A549 (cell line): Measurements from ENCODE around the gene IL1A. TPM values are rescaled to one million over a fixed set of nuclear protein-coding genes. Genes with fewer than 3 reads are reported as not detected.

Experiments used
- ATAC-seq, 2 experiments: fragments of 200-7000 bp in 1 of 2; fragments of >200 bp in 1 of 2; cut with Nextera tagmentation in 1 of 2; cut with Tn5 transposase in 1 of 2; 3 replicates each; pipeline versions ENCODE4 v1.8.0 to v1.9.1; 2018 to 2020; ENCODE audit warnings: mild to moderate bottlenecking in 1 of 2, moderate library complexity in 1 of 2
- CTCF ChIA-PET: fragments of 300-600 bp; sonication (Branson Sonifier 250); formaldehyde crosslinking; extraction: SDS; loops from one replicate; lab custom pipeline; 2021; ENCODE audit warnings: antibody characterized with exemption, inconsistent platforms; lab: Yijun Ruan, JAX
- POLR2A ChIA-PET: fragments of 350-600 bp; formaldehyde crosslinking; extraction: SDS; loops from one replicate; lab custom pipeline; 2021; ENCODE audit warnings: antibody characterized with exemption, inconsistent platforms; lab: Yijun Ruan, JAX
- DNase-seq, 2 experiments: peaks; one replicate each; pipeline versions ENCODE4 v3.0.0 to v3.0.0-alpha.2; 2011 to 2016; ENCODE audit warnings: low read depth in 1 of 2, low spot score in 1 of 2
- FAIRE-seq: peaks from 2 replicates; lab custom pipeline; 2011; peaks lifted over from hg19 to GRCh38; lab: Jason Lieb, UNC
- H3K27ac ChIP-seq, 2 experiments: fragments of >200 bp; sonication (Bioruptor Twin); formaldehyde crosslinking; 3 replicates each; pipeline ENCODE4 v1.5.1; 2016 to 2017
- H3K4me1 ChIP-seq: fragments of >200 bp; sonication (Bioruptor Twin); formaldehyde crosslinking; 3 replicates; pipeline ENCODE4 v1.6.1; 2016
- H3K4me2 ChIP-seq: fragments of >200 bp; sonication (Bioruptor Twin); formaldehyde crosslinking; 3 replicates; pipeline ENCODE4 v1.6.1; 2016
- H3K4me3 ChIP-seq: fragments of >200 bp; sonication (Bioruptor Twin); formaldehyde crosslinking; 3 replicates; pipeline ENCODE4 v1.5.1; 2016
- H3K9me3 ChIP-seq: fragments of >200 bp; sonication (Bioruptor Twin); formaldehyde crosslinking; 3 replicates; pipeline ENCODE4 v1.6.1; 2016
- BHLHE40 ChIP-seq: IDR thresholded peaks from 2 replicates; pipeline ENCODE4 v1.6.1; 2012; ENCODE audit warnings: low read depth, low read length, inconsistent platforms
- CBX8 ChIP-seq: fragments of 200-600 bp; sonication (generic); IDR thresholded peaks from 2 replicates; pipeline ENCODE4 v1.6.1; 2016
- CEBPB ChIP-seq, 2 experiments: fragments of >200 bp in 1 of 2; sonication (Bioruptor Twin) in 1 of 2; formaldehyde crosslinking in 1 of 2; IDR thresholded peaks; 2 replicates each; pipeline ENCODE4 v1.6.1; 2012 to 2016
- CHD4 ChIP-seq: fragments of 200-600 bp; sonication (generic); IDR thresholded peaks from 2 replicates; pipeline ENCODE4 v1.6.1; 2016; ENCODE audit warnings: antibody characterized with exemption, mild to moderate bottlenecking, borderline replicate concordance
- CTCF ChIP-seq: fragments of >200 bp; sonication (Bioruptor Twin); formaldehyde crosslinking; IDR thresholded peaks from 3 replicates; pipeline ENCODE4 v1.5.1; 2016
- EHF ChIP-seq: fragments of 250-450 bp; sonication (Bioruptor Pico); IDR thresholded peaks from 2 replicates; pipeline ENCODE4 v1.5.0; 2020; ENCODE audit warnings: mild to moderate bottlenecking
- EHMT2 ChIP-seq: fragments of 200-600 bp; sonication (generic); IDR thresholded peaks from 2 replicates; pipeline ENCODE4 v1.6.1; 2016; ENCODE audit warnings: antibody characterized with exemption, low read depth, mild to moderate bottlenecking, moderate library complexity
- ELK1 ChIP-seq: fragments of 150-350 bp; IDR thresholded peaks from 2 replicates; pipeline ENCODE4 v1.6.1; 2014; ENCODE audit warnings: low read depth, mild to moderate bottlenecking, low read length
- FOSB ChIP-seq: fragments of 250-450 bp; sonication (Bioruptor Pico); IDR thresholded peaks from 2 replicates; pipeline ENCODE4 v1.5.0; 2020; ENCODE audit warnings: mild to moderate bottlenecking, moderate library complexity
- GATA3 ChIP-seq: IDR thresholded peaks from 2 replicates; pipeline ENCODE4 v1.6.1; 2012; ENCODE audit warnings: borderline replicate concordance
- HEYL ChIP-seq: fragments of 250-450 bp; sonication (Bioruptor Pico); IDR thresholded peaks from 2 replicates; pipeline ENCODE4 v1.8.0; 2021; ENCODE audit warnings: mild to moderate bottlenecking, moderate library complexity
- HMGXB4 ChIP-seq: fragments of 250-450 bp; sonication (Bioruptor Pico); IDR thresholded peaks from 2 replicates; pipeline ENCODE4 v1.5.0; 2021; ENCODE audit warnings: mild to moderate bottlenecking, moderate library complexity, borderline replicate concordance
- HOXB13 ChIP-seq: fragments of 250-450 bp; sonication (Bioruptor Pico); IDR thresholded peaks from 2 replicates; pipeline ENCODE4 v1.5.0; 2020; ENCODE audit warnings: low read depth, mild to moderate bottlenecking, moderate library complexity
- KDM5A ChIP-seq: fragments of 200-600 bp; sonication (generic); IDR thresholded peaks from 2 replicates; pipeline ENCODE4 v1.6.1; 2016; ENCODE audit warnings: antibody characterized with exemption, mild to moderate bottlenecking
- MAFK ChIP-seq: fragments of 450-650 bp; IDR thresholded peaks from 2 replicates; pipeline ENCODE4 v1.6.1; 2014; ENCODE audit not compliant: partially characterized antibody
- NFE2L2 ChIP-seq: fragments of 150-350 bp; conservative IDR thresholded peaks from 2 replicates; pipeline ENCODE4 v1.6.1; 2014; ENCODE audit warnings: low read length
- PBX3 ChIP-seq: IDR thresholded peaks from 2 replicates; pipeline ENCODE4 v1.6.1; 2012
- POLR2A ChIP-seq: IDR thresholded peaks from 2 replicates; pipeline ENCODE4 v1.6.1; 2012; ENCODE audit warnings: mild to moderate bottlenecking, low read length
- RAD21 ChIP-seq, 2 experiments: fragments of >200 bp in 1 of 2; sonication (Bioruptor Twin) in 1 of 2; formaldehyde crosslinking in 1 of 2; IDR thresholded peaks in 1 of 2; conservative IDR thresholded peaks in 1 of 2; 2 replicates in 1 of 2; 3 replicates in 1 of 2; pipeline ENCODE4 v1.6.1; 2012 to 2018; ENCODE audit warnings: inconsistent platforms in 1 of 2
- RCOR1 ChIP-seq: fragments of 150-350 bp; IDR thresholded peaks from 2 replicates; pipeline ENCODE4 v1.6.1; 2014; ENCODE audit warnings: antibody characterized with exemption, low read length, low read depth
- RFX5 ChIP-seq: fragments of 450-650 bp; IDR thresholded peaks from 2 replicates; pipeline ENCODE4 v1.7.1; 2014; ENCODE audit warnings: antibody characterized with exemption, mild to moderate bottlenecking, moderate library complexity
- RNF2 ChIP-seq: fragments of 200-600 bp; sonication (generic); IDR thresholded peaks from 2 replicates; pipeline ENCODE4 v1.6.1; 2016; ENCODE audit warnings: low read depth, mild to moderate bottlenecking, antibody characterized with exemption, moderate library complexity, borderline replicate concordance
- SMC3 ChIP-seq: fragments of >200 bp; sonication (Bioruptor Twin); formaldehyde crosslinking; IDR thresholded peaks from 3 replicates; pipeline ENCODE4 v1.6.1; 2018; ENCODE audit warnings: inconsistent platforms
- SREBF2 ChIP-seq: fragments of 450-650 bp; IDR thresholded peaks from 2 replicates; pipeline ENCODE4 v1.6.1; 2014; ENCODE audit warnings: mild to moderate bottlenecking, moderate library complexity
- TFCP2L1 ChIP-seq: fragments of 250-450 bp; sonication (Bioruptor Pico); IDR thresholded peaks from 2 replicates; pipeline ENCODE4 v1.5.0; 2021; ENCODE audit warnings: mild to moderate bottlenecking
- USF2 ChIP-seq: fragments of 450-650 bp; IDR thresholded peaks from 2 replicates; pipeline ENCODE4 v1.6.1; 2014; ENCODE audit warnings: antibody characterized with exemption
- ZSCAN20 ChIP-seq: fragments of 250-450 bp; sonication (Bioruptor Pico); IDR thresholded peaks from 2 replicates; pipeline ENCODE4 v1.8.0; 2022; ENCODE audit warnings: mild to moderate bottlenecking, moderate library complexity
- WGBS: methylation state at CpG from one replicate; pipeline ENCODE4 v1.1.6; 2017; ENCODE audit errors: missing lambda C conversion rate; 5-methylcytosine and 5-hydroxymethylcytosine counted together
- polyA plus RNA-seq, 4 experiments: library from polyadenylated mRNA; depleted of rRNA in 3 of 4; stranded (reverse); fragments of >200 nt; fragmentation: RNase III in 1 of 4; extraction: RNeasy Plus Mini Kit Qiagen cat#74134 plus additional on column Dnase treatment in 1 of 4; gene quantifications; 2 replicates in 3 of 4; 3 replicates in 1 of 4; pipeline ENCODE4 v1.2.3, GENCODE V29; 2011 to 2017

Gene IL1A
- polyA plus RNA-seq, 2 of the 4 experiments (the other 2 are of a cell fraction), result 0.25 TPM; not detected in 1

GRCh38 chr2:112750560-112750843, 33.8 kb downstream of the IL1A start:
- H3K4me3 ChIP-seq, result no peak overlapping the region
- no peak overlapping the region for H3K4me2 ChIP-seq
- ChIA-PET POLR2A (no interaction called here), CTCF (interaction anchor here (0.6 to 4.9 kb wide), 34 partner anchors 11 to 332 kb away, joined by 3 to 120 read pairs (median 8); partner anchors contain the start of genes CKAP2L, IL1A and IL1B)
- DNase-seq (no peak), ATAC-seq (no peak), FAIRE-seq (no peak)
- peaks cover 17% of the 10 kb centered on the region for H3K4me1 ChIP-seq
- 0 out of 6 replicates have a peak overlapping the region, but pooled peaks of 1 of the 2 experiments have one; percentile 44 for H3K27ac ChIP-seq
- no peaks in the 10 kb centered on the region for H3K9me3 ChIP-seq
- TF ChIP-seq GATA3 (no peak), BHLHE40 (no peak), POLR2A (no peak), RCOR1 (no peak), EHF (CRISPR knock-in tag) (no peak), RFX5 (no peak), PBX3 (no peak)

GRCh38 chr2:112749755-112750559, 34.3 kb downstream of the IL1A start:
- CTCF ChIA-PET, result interaction anchor here (0.5 to 4.9 kb wide), 59 partner anchors 11 to 414 kb away, joined by 3 to 120 read pairs (median 5); partner anchors contain the start of genes CKAP2L, IL1A and IL1B
- ATAC-seq (peak; percentile 97 to 98), DNase-seq (peak; percentile 58 to 74), FAIRE-seq (no peak)
- H3K4me1 ChIP-seq, result peaks cover 17% of the 10 kb centered on the region
- peak overlapping the region in 1 of 2 experiments; percentile 44; a peak in 1 of 6 replicates for H3K27ac ChIP-seq
- H3K9me3 ChIP-seq, result no peaks in the 10 kb centered on the region
- no peak overlapping the region for H3K4me2 ChIP-seq
- H3K4me3 ChIP-seq, result no peak overlapping the region
- 68% methylated on average over 9 of the region's 9 CpGs for WGBS
- POLR2A ChIA-PET, result no interaction called here
- TF ChIP-seq MAFK (no peak), HEYL (CRISPR knock-in tag) (no peak), GATA3 (no peak), HOXB13 (CRISPR knock-in tag) (no peak), RAD21 (conservative IDR thresholded peaks at IDR 0.05 in 1 of 2, IDR thresholded peaks at IDR 0.05 in 1 of 2) (peak; percentile 86 to 88), NFE2L2 (no peak), SMC3 (peak; percentile 95), KDM5A (no peak), CTCF (peak; percentile 97), SREBF2 (no peak), CEBPB (IDR thresholded peaks at IDR 0.05) (no peak), USF2 (no peak), CBX8 (no peak), FOSB (CRISPR knock-in tag) (no peak), ZSCAN20 (CRISPR knock-in tag) (no peak), RNF2 (no peak), HMGXB4 (CRISPR knock-in tag) (no peak), ELK1 (no peak), TFCP2L1 (CRISPR knock-in tag) (no peak), CHD4 (no peak), RFX5 (no peak), EHMT2 (no peak)
